ENCODE measurements around the gene OR6B2.

The OR6B2 gene

GRCh38 chr2:240037358-240037757 is 7.1 kb upstream of the OR6B2 start:
- no peak for DNase-seq

- DNase-seq, result no peak
These were observed 3.1 kb upstream of the OR6B2 start for GRCh38 chr2:240033330-240033678.

- no peak for DNase-seq
These were observed 2.4 kb upstream of the OR6B2 start for GRCh38 chr2:240032406-240033329.

- DNase-seq, result no peak
These were observed 5.5 kb downstream of the OR6B2 start for GRCh38 chr2:240024766-240025165.

- DNase-seq, result no peak
These were observed 6.4 kb downstream of the OR6B2 start for GRCh38 chr2:240023792-240024191.

- peak; percentile 52 for DNase-seq
These were observed 8.6 kb downstream of the OR6B2 start for GRCh38 chr2:240021488-240022104.

- DNase-seq, result no peak
These were observed 12.0 kb downstream of the OR6B2 start for GRCh38 chr2:240018071-240018750.

- no peak for DNase-seq
These were observed 15.9 kb downstream of the OR6B2 start for GRCh38 chr2:240014327-240014726.

- DNase-seq, result no peak
These were observed 16.9 kb downstream of the OR6B2 start for GRCh38 chr2:240013343-240013742.

GRCh38 chr2:240002983-240003382 is 27.2 kb downstream of the OR6B2 start:
- no peak for DNase-seq

- no peak for DNase-seq
These were observed 29.6 kb downstream of the OR6B2 start for GRCh38 chr2:240000671-240001070.

GRCh38 chr2:239997686-239998409 is 32.4 kb downstream of the OR6B2 start:
- DNase-seq, result peak; percentile 80

- no peak for DNase-seq
These were observed 36.1 kb downstream of the OR6B2 start for GRCh38 chr2:239994086-239994485.

GRCh38 chr2:239993291-239993690 is 36.9 kb downstream of the OR6B2 start:
- DNase-seq, result no peak

- peak; percentile 92 for DNase-seq
These were observed 38.4 kb downstream of the OR6B2 start for GRCh38 chr2:239991689-239992314.

- DNase-seq, result peak; percentile 98
These were observed 39.3 kb downstream of the OR6B2 start for GRCh38 chr2:239990966-239991365.

GRCh38 chr2:239985356-239985755 is 44.9 kb downstream of the OR6B2 start:
- no peak for DNase-seq

GRCh38 chr2:239984421-239985194 is 45.6 kb downstream of the OR6B2 start:
- DNase-seq, result no peak

- no peak for DNase-seq
These were observed 47.0 kb downstream of the OR6B2 start for GRCh38 chr2:239983004-239983778.

Measured in NCI-H526 treated with DMSO at 0.1 percent for 48 hours (cell line).